GM12872 (cell line): ENCODE results near the gene EVA1C.

Experiments
- TF ChIP-seq, protein P1 (sequence below): IDR thresholded peaks from 3 replicates; pipeline ENCODE4 v1.5.1; 2011; ENCODE audit warnings: low read depth, mild to moderate bottlenecking, low read length, moderate library complexity; ENCODE audit not compliant: insufficient read depth

The EVA1C gene

GRCh38 chr21:32562915-32563314 lies 150.4 kb downstream of the EVA1C start:
- TF ChIP-seq, protein P1, sequence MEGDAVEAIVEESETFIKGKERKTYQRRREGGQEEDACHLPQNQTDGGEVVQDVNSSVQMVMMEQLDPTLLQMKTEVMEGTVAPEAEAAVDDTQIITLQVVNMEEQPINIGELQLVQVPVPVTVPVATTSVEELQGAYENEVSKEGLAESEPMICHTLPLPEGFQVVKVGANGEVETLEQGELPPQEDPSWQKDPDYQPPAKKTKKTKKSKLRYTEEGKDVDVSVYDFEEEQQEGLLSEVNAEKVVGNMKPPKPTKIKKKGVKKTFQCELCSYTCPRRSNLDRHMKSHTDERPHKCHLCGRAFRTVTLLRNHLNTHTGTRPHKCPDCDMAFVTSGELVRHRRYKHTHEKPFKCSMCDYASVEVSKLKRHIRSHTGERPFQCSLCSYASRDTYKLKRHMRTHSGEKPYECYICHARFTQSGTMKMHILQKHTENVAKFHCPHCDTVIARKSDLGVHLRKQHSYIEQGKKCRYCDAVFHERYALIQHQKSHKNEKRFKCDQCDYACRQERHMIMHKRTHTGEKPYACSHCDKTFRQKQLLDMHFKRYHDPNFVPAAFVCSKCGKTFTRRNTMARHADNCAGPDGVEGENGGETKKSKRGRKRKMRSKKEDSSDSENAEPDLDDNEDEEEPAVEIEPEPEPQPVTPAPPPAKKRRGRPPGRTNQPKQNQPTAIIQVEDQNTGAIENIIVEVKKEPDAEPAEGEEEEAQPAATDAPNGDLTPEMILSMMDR = no peak
